SK-N-SH treated with all-trans-retinoic acid at 6 μM for 48 hours (cell line): Measurements from ENCODE around the gene SLC8B1.

Source experiments
- ATAC-seq: fragments of 200-7000 bp; cut with Tn5 transposase; 3 replicates; pipeline ENCODE4 v1.9.1; 2020; ENCODE audit warnings: mild to moderate bottlenecking, moderate library complexity
- ARNTL ChIP-seq: fragments of 450-650 bp; formaldehyde crosslinking; IDR thresholded peaks from 2 replicates; pipeline ENCODE4 v1.5.0; 2020; ENCODE audit warnings: low read depth, mild to moderate bottlenecking, moderate library complexity, borderline replicate concordance
- BACH2 ChIP-seq: fragments of 250-450 bp; sonication (Bioruptor Pico); IDR thresholded peaks from 2 replicates; pipeline ENCODE4 v1.9.0; 2021; ENCODE audit warnings: mild to moderate bottlenecking, borderline replicate concordance
- CREB5 ChIP-seq: fragments of 250-450 bp; sonication (Bioruptor Pico); IDR thresholded peaks from 2 replicates; pipeline ENCODE4 v1.5.1; 2020; ENCODE audit warnings: low read depth, mild to moderate bottlenecking, moderate library complexity
- CSDC2 ChIP-seq: fragments of 250-450 bp; sonication (Bioruptor Pico); IDR thresholded peaks from 2 replicates; pipeline ENCODE4 v1.5.0; 2020; ENCODE audit warnings: mild to moderate bottlenecking, moderate library complexity
- ESRRG ChIP-seq: fragments of 250-450 bp; sonication (Bioruptor Pico); IDR thresholded peaks from 2 replicates; pipeline ENCODE4 v1.6.1; 2021; ENCODE audit warnings: mild to moderate bottlenecking
- GLIS3 ChIP-seq: fragments of 250-450 bp; sonication (Bioruptor Pico); IDR thresholded peaks from 2 replicates; pipeline ENCODE4 v1.5.0; 2020; ENCODE audit warnings: mild to moderate bottlenecking, moderate library complexity
- ISL1 ChIP-seq: fragments of 250-450 bp; sonication (Bioruptor Pico); IDR thresholded peaks from 2 replicates; pipeline ENCODE4 v2.1.2; 2022; ENCODE audit warnings: mild to moderate bottlenecking, moderate library complexity
- OSR1 ChIP-seq: fragments of 250-450 bp; sonication (Bioruptor Pico); IDR thresholded peaks from 2 replicates; pipeline ENCODE4 v1.8.0; 2022; ENCODE audit warnings: moderate library complexity, mild to moderate bottlenecking, inconsistent platforms
- PATZ1 ChIP-seq: fragments of 250-450 bp; sonication (Bioruptor Pico); IDR thresholded peaks from 2 replicates; pipeline ENCODE4 v1.8.0; 2020; ENCODE audit warnings: mild to moderate bottlenecking, moderate library complexity, borderline replicate concordance
- POU6F1 ChIP-seq: fragments of 250-450 bp; sonication (Bioruptor Pico); IDR thresholded peaks from 2 replicates; pipeline ENCODE4 v1.8.0; 2021; ENCODE audit warnings: low read depth, mild to moderate bottlenecking, moderate library complexity, borderline replicate concordance
- RARB ChIP-seq: fragments of 250-450 bp; sonication (Bioruptor Pico); IDR thresholded peaks from 2 replicates; pipeline ENCODE4 v1.8.0; 2021; ENCODE audit warnings: mild to moderate bottlenecking, moderate library complexity
- SNAI2 ChIP-seq: fragments of 250-450 bp; sonication (Bioruptor Pico); IDR thresholded peaks from 2 replicates; pipeline ENCODE4 v1.5.0; 2020; ENCODE audit warnings: mild to moderate bottlenecking, moderate library complexity
- TCF4 ChIP-seq: fragments of 250-450 bp; sonication (Bioruptor Pico); IDR thresholded peaks from 2 replicates; pipeline ENCODE4 v1.8.0; 2021; ENCODE audit warnings: mild to moderate bottlenecking, moderate library complexity, borderline replicate concordance
- TOX ChIP-seq: fragments of 250-450 bp; sonication (Bioruptor Pico); IDR thresholded peaks from 2 replicates; pipeline ENCODE4 v1.8.0; 2021; ENCODE audit warnings: mild to moderate bottlenecking, moderate library complexity, borderline replicate concordance
- ZC3H10 ChIP-seq: fragments of 250-450 bp; sonication (Bioruptor Pico); IDR thresholded peaks from 2 replicates; pipeline ENCODE4 v1.5.1; 2021; ENCODE audit warnings: mild to moderate bottlenecking, moderate library complexity
- ZNF565 ChIP-seq: fragments of 450-650 bp; formaldehyde crosslinking; conservative IDR thresholded peaks from 2 replicates; pipeline ENCODE4 v1.5.0; 2020; ENCODE audit warnings: low read depth, mild to moderate bottlenecking, moderate library complexity
- ZNF70 ChIP-seq: fragments of 450-650 bp; formaldehyde crosslinking; IDR thresholded peaks from 2 replicates; pipeline ENCODE4 v1.5.0; 2020; ENCODE audit warnings: mild to moderate bottlenecking, moderate library complexity
- ZNF8 ChIP-seq: fragments of 450-650 bp; formaldehyde crosslinking; IDR thresholded peaks from 2 replicates; pipeline ENCODE4 v1.5.0; 2020; ENCODE audit warnings: mild to moderate bottlenecking, moderate library complexity

The SLC8B1 gene

GRCh38 chr12:113249546-113249945, 85.4 kb downstream of the SLC8B1 start:
- ATAC-seq = no peak
- TF ChIP-seq POU6F1 (no peak), GLIS3 (no peak), TCF4 (CRISPR knock-in tag) (no peak), ZNF565 (CRISPR knock-in tag) (no peak), ZNF8 (CRISPR knock-in tag) (no peak), CREB5 (CRISPR knock-in tag) (no peak), PATZ1 (CRISPR knock-in tag) (no peak), OSR1 (CRISPR knock-in tag) (no peak), ISL1 (CRISPR knock-in tag) (no peak), CSDC2 (CRISPR knock-in tag) (no peak), TOX (CRISPR knock-in tag) (no peak)

- TF ChIP-seq SNAI2 (CRISPR knock-in tag) = no peak
- TF ChIP-seq BACH2 (CRISPR knock-in tag) = no peak
- TF ChIP-seq TCF4 (CRISPR knock-in tag) = no peak
- TF ChIP-seq ZC3H10 (CRISPR knock-in tag) = no peak
- TF ChIP-seq ZNF70 (CRISPR knock-in tag) = no peak
- no peak for TF ChIP-seq ARNTL (CRISPR knock-in tag)
- no peak for TF ChIP-seq PATZ1 (CRISPR knock-in tag)
- no peak for TF ChIP-seq GLIS3
- no peak for TF ChIP-seq RARB (CRISPR knock-in tag)
- TF ChIP-seq ESRRG (CRISPR knock-in tag) = no peak
- TF ChIP-seq ZNF8 (CRISPR knock-in tag) = no peak
- no peak for TF ChIP-seq POU6F1
- ATAC-seq = no peak
Observed at GRCh38 chr12:113248842-113249435, 86.0 kb downstream of the SLC8B1 start.
